HG03460 (cell line): ENCODE measurements around the gene PSME3IP1.
A peak's percentile ranks its signal among the peaks of the same experiment; 100 is the strongest.
"Not testable (repeated sequence)": the region's sequence is repeated elsewhere in the genome, so short reads cannot be mapped to it uniquely, and the experiment has no call there.

ENCODE experiments used
- ATAC-seq: cut with Tn5 transposase; IDR thresholded peaks from one replicate; pipeline ENCODE4 v1.9.1; 2021; ENCODE audit not compliant: unreplicated experiment

PSME3IP1 gene

GRCh38 chr16:57200321-57200720, 14.5 kb upstream of the PSME3IP1 start:
- ATAC-seq = not testable (repeated sequence)

DNA sequence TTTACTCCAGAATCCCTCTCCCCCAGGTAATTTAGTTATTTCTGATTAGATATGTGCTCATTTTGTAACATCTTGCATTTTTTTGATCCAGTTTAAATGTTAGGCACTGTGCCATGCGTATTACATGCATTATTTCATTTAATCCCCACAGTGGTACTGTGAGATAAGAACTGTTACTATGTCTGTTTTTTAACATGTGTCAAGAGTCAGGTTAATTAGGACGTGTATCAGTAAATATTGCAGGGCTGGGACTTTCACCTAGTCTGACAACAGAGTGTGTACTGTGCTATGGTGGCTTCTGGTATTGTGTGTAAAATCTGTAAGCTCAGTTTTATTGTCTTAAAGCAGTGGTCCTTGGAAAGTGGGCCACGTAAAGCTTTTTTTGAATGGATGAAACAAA, 10.9 kb upstream of the PSME3IP1 start:
- ATAC-seq = no peak

DNA sequence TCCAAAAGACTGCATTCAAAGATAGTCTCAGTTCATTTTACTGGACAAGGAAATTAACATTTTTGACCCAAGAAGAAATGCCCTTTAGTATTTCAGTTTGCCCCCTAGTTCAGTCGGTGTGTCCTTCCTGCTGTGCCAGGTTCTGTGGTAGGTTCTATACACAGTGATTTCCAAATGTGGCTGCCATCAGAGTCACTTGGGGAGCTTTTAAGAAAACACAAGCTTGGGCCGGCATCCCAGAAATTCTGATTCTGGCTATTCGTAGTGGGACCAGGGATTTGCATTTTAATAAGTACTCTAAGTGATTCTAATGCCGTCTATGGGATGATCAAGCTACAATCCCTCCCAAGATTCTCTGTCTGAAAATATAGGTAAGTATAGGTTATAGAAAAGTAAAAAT, 10.4 kb upstream of the PSME3IP1 start:
- ATAC-seq = no peak

DNA sequence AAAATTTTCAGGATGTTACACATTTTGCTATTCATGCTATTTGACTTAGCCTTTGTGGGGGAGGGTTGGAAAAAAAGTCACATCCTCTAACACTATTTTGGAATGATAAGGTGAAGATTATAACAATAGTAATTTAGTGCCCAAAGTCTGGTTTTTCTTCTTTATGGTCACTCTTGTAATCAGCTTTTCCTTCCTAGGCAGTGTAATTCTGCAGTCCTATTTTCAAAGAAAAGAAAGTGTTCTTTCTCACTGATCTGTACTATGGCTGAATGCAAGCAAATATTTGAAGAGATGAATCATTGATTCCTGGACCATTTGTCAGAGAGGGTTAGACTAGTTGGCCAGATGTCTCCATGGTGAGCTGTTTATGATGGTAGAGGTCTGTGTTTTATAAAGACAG, 8.7 kb upstream of the PSME3IP1 start:
- ATAC-seq = no peak

- ATAC-seq = no peak
These were observed 7.1 kb upstream of the PSME3IP1 start for GRCh38 chr16:57192720-57193486.

DNA sequence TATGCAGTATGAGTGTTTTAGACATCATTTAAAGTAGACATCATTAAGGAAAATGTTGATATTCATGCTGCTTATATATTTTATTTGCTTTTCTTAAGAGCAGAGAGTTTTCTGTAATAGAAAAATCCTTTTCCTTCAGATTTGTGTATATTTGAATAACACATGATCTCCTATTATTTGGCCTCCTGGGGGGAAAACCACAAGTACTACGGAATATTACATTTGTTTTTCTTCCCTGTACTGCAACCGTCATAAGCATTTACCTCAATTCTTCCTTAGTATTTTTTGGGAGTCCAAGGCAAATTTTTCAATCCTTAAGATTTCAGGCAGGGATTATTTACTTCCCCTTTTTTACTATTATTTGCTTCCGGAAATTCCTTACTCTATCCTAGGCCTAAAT, 6.3 kb upstream of the PSME3IP1 start:
- ATAC-seq = no peak

DNA sequence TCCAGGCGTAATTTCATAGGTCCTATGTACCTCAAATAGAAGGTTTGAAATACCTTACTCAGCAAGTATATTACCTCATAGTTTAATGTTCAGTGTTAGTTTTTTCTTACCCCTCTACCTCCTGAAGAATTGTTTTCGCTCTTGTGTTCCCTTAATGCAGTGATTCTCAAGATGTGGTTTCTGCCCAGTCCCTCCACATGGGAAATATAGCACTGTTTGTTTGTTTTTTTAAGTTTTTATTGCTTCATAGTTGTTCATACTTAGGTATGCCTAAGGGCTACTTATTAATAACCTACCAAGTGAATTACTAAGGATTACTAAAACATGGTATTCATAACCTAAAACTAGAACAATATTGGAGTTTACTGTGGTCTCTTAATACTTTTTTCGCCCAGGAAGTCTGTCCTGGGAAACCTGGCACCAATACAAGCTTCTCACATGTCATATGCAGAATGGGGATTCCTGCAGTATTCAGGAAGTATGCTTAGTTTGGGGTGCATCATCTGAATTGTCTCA, 5.3 kb upstream of the PSME3IP1 start:
- no peak for ATAC-seq

DNA sequence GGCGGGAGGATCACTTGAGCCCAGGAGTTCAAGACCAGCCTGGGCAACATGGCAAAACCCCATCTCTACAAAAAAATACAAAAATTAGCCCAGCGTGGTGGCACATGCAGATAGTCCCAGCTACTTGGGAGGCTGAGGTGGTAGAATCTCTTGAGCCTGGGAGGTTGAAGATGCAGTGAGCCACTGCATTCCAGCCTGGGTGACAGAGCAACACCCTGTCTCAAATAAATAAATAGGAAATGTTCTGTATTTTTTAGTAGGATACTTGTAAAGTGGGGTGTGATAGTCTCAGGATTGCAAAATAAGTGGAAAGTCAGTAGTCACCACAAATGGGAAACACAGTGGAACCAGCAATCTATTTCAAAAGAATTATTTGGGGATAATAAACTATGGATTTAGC, 4.3 kb upstream of the PSME3IP1 start:
- ATAC-seq = no peak

DNA sequence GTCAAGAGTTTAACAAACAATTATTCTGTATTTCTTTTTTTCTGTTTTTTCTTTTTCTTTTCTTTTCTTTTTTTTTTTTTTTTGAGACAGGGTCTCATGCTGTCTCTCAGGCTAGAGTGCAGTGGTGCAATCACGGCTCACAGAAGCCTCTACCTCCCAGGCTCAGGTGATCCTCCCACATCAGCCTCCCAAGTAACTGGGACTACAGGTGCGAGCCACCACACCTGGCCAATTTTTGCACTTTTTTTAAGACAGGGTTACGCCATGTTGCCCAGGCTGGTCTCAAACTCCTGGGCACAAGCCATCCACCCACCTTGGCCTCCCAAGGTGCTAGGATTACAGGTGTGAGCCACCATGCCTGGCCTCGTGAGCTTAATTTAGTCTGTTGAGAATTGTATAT, 3.7 kb upstream of the PSME3IP1 start:
- ATAC-seq = not testable (repeated sequence)

DNA sequence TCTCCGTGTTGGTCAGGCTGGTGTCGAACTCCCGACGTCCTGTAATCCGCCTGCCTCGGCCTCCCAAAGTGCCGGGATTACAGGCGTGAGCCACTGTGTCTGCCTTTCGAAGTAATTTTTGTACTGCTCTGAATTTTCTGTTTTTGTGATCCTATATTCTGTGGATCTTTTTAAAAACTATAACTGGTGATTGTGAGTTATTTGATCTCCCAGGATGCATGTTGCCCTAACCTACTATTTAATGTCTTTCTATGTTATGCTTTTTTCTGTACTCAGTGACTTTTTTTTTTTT, 2.8 kb upstream of the PSME3IP1 start:
- no peak for ATAC-seq

DNA sequence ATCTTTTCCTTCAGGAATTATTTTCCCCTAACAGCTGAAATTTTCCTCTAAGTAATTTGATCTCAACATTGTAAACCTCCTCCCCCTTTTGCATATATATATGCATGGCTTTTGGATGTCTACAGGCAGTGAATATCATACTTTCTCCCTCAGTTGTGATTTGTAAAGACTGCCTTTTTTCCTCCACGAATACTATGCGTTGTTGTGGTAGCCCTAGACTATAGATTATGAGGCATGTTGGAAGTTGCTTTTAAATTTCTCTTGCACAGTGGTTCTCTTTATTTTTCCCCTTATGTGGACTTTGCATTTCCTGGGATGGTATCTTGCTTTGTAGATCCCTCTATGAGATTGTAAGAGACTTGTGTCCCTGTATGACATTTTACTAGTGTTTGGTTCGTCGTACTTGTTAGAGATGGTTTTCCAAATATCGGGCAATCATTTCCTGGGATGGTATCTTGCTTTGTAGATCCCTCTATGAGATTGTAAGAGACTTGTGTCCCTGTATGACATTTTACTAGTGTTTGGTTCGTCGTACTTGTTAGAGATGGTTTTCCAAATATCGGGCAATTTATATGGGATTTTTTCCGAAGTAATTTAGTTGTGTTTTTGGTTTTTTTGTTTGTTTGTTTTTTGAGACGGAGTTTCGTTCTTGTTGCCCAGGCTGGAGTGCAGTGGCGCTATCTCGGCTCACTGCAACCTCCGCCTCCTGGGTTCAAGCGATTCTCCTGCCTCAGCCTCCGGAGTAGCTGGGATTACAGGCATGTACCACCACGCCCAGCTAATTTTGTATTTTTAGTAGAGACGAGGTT, 2.3 kb upstream of the PSME3IP1 start:
- not testable (repeated sequence) for ATAC-seq

DNA sequence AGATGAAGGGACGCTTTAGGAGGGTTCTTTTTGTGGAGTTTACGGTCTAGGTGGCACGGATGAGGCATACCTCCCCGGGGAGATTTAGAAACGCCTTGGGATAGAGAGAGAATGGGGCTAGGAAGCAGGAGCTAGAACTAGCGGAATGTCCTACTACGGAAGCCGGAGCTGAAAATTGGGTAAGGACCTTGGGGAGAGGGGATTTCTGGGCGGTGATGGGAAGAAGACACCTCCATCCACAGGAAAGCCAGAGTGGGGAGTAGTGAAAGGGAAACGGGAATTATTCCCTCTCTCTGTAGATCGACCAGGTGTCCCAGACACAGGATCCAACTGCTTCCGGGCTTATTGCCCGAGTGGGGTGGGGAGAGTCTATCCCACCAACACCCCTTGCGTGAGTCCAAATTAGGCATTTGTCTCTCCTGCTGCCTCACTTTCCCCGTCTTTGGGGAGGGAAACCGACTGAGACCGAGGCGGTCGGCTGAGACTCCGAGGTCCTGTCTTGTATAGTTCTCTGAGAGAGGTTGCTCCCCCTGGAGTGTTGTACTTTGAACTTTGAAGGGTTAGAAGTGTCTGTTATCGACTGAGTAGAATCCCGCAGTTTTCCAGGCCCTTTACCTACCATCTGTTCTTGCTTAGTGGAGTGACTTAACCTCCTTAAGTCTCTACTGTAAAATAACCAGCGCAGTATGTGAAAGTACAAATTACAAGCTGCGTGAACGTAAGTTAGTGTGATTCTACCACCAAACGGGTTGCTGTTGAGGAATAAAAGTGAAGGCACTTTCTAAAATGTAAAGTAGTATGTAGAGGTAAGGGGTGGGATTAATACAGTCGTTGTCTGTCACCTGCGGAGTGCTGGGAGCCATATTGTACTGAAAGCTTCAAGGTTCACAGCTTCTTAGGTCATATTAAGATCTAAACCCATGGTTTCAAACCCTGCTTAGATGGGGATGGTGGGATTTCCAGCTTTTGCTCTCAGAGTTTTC, 1.3 kb upstream of the PSME3IP1 start:
- no peak for ATAC-seq

- peak; percentile 33 for ATAC-seq
These were observed 344 bp downstream of the PSME3IP1 start for GRCh38 chr16:57185446-57185944.

DNA sequence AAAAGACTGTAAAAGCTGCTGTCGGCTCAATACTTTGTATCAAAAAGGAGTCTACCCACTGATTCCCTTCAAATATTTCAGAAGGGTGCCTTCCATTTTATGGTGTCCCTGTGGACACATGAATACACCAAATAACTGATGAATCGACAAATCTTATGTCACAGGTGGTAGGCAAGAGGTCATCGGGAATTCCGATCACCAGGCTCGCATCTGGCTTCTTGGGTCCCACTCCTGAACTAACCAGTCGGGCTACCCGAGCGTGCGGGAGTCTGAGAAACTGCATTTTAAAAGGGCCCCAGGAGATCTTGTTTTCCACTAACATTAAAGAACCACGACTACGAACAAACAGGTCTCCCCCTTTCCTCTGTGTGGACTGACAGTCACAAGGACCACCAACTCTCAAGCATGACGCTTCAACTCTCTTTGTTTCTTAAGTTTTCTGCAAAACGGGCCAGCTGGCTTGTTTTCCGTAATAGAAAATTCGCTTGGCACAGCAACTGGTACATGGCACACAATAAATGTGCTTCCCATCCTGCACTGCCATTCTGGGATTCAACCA, 873 bp downstream of the PSME3IP1 start:
- no peak for ATAC-seq

- ATAC-seq = no peak
These were observed 1.7 kb downstream of the PSME3IP1 start for GRCh38 chr16:57184113-57184512.

DNA sequence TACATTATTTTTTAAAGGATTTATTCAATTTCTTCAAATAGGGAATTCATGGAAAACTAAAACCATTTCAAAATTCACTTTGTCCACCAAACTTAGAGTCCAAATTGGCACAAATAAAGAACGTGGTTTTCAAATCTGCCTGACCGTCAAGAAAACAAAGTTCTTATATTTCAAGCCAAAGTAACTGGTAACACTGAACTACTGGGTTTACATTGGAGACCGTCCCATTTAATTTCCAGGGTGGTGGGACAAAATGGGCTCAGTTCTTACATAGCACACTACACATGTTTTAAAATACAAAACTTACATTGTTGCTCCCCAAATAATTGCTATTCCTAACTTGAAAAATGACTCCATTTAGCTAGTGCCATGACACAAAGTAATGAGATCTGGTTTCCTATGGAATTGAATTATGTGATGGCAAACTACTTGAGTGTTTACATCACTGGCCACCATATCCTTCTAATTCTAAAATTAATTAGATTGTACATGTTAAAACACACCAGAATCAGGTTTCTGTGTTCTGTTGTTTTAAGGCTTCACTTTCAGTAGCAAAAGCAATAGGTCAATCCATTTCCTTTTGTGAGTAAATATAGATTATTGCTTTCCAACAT, 6.5 kb downstream of the PSME3IP1 start:
- no peak for ATAC-seq

GRCh38 chr16:57178793-57179212, 7.0 kb downstream of the PSME3IP1 start:
- ATAC-seq = no peak

DNA sequence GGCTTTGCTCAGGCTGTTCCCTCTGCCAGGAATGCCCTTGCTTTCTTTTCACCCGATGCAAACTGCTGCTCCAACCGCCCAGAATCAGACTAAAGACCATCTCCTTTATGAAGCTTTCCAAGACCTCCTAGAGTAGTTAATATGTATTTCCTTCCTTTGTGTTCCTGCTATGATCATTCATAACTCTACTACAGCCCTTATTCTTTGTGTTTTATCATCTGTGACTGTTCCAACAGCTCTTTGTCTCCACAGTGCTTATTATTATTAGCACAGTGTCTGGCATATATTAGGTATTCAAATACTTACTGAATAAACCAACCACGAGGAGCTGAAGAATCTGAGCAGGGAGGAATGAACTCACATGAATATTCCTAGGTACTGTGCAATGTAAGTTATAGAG, 7.6 kb downstream of the PSME3IP1 start:
- ATAC-seq = no peak

DNA sequence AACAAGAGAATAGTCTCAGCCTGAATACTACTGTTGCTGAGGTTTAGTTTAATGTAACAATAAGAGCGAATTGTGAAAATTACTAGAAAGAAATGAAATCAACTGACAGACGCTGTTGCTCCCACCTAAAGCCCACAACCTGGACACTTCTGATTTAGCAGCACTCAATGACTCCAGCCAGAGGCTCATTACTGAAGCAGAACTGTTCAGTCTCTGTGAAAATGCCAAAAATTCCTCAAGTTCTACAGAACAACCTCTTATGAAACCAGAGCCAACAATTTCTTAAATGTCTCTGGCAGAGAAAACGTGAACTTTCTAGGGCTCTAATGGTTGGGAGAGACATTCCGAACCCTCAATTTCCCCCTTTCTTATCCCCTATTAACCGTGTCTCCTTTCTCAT, 9.9 kb downstream of the PSME3IP1 start:
- ATAC-seq = no peak

DNA sequence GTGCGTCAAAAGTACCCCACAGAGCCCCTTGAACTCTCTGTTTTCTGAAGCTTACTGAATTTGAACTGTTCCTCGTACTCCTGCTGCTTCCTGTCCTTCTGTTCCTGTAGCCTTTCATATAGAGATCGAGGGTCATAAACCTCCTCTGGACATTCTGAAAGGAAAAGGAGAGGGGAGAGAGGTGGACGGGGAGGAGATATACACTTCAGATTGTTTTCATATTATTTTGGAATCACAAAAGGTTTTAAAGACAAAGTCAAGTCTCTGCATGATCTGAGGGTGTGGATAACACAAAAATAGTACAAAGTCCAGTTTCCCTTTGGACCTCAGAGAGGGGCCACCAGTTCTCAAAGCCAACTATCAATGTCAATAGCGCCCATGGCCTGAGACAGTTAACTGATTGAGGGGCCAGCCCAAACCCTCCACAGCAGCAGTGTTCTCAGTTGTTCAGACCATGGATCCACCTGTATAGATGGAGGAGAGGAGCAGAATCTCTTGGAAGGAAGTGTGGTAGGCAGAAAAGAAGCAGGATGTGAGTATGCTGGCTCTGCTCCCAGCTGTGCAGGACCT, 13.0 kb downstream of the PSME3IP1 start:
- ATAC-seq = no peak
